Vagina (tissue), 2 donors: ENCODE data around the gene PLCD4.

ENCODE experiments used
- POLR2A ChIP-seq, 2 donors: fragments of 450-650 bp; IDR thresholded peaks; one replicate each; pipeline ENCODE4 v1.6.1; 2017; ENCODE audit warnings: antibody characterized with exemption in 2 of 2, mild to moderate bottlenecking in 2 of 2, moderate library complexity in 2 of 2
- POLR2AphosphoS5 ChIP-seq, 2 donors: sonication (generic); formaldehyde crosslinking; IDR thresholded peaks; one replicate each; pipeline ENCODE4 v1.9.0; 2017; ENCODE audit warnings: antibody characterized with exemption in 2 of 2, mild to moderate bottlenecking in 2 of 2, low read depth in 1 of 2; ENCODE audit not compliant: insufficient read depth in 1 of 2
- TF ChIP-seq, protein P1 (sequence below), 3 experiments: fragments of 450-650 bp in 2 of 3; fragments of 200-600 bp in 1 of 3; sonication (generic) in 1 of 3; IDR thresholded peaks; one replicate each; pipeline ENCODE4 v1.5.1; 2017 to 2019; ENCODE audit warnings: antibody characterized with exemption in 3 of 3, mild to moderate bottlenecking in 2 of 3, moderate library complexity in 2 of 3

DNA sequence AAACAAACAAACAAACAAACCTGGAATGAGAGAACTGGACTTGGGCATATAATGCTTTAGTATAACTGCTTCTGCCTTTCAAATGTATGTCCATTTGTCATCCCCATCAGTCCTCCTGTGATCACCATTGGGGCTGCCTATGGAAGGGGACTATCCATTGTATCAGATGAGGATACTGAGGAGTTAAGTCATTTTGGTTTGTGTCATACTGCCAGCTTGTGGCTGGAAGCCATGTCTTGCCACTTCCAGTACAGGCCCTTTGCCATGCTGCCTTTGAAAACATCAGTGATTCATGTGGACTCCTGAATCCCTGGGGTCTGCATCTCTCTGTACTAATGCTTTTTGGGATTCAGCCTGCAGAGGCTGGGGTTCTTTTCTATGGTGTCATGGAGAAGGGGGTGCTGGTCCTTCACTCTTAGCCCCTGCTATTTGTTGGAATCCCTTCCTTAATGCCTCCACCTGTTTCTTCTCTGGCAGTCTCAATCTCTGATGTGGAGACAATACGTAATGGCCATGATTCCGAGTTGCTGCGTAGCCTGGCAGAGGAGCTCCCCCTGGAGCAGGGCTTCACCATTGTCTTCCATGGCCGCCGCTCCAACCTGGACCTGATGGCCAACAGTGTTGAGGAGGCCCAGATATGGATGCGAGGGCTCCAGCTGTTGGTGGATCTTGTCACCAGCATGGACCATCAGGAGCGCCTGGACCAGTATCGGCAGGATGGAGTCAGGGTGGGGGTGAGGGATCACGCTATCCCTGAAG, 10.6 kb downstream of the PLCD4 start:
- TF ChIP-seq, protein P1, sequence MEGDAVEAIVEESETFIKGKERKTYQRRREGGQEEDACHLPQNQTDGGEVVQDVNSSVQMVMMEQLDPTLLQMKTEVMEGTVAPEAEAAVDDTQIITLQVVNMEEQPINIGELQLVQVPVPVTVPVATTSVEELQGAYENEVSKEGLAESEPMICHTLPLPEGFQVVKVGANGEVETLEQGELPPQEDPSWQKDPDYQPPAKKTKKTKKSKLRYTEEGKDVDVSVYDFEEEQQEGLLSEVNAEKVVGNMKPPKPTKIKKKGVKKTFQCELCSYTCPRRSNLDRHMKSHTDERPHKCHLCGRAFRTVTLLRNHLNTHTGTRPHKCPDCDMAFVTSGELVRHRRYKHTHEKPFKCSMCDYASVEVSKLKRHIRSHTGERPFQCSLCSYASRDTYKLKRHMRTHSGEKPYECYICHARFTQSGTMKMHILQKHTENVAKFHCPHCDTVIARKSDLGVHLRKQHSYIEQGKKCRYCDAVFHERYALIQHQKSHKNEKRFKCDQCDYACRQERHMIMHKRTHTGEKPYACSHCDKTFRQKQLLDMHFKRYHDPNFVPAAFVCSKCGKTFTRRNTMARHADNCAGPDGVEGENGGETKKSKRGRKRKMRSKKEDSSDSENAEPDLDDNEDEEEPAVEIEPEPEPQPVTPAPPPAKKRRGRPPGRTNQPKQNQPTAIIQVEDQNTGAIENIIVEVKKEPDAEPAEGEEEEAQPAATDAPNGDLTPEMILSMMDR (IDR thresholded peaks at IDR 0.05), result no peak
- TF ChIP-seq POLR2AphosphoS5 (IDR thresholded peaks at IDR 0.05; ENCODE audit: insufficient read depth in 1 of 2, low read depth in 1 of 2), result no peak
- TF ChIP-seq POLR2A (IDR thresholded peaks at IDR 0.05), result no peak
